ENCODE results near the gene CDADC1.

- TF ChIP-seq CTCF (IDR thresholded peaks at IDR 0.05; ENCODE audit: insufficient read depth, low read depth, low read length) = no peak
- no peak for TF ChIP-seq EZH2 (IDR thresholded peaks at IDR 0.05; ENCODE audit: insufficient read depth, low read length)
These were observed 24.6 kb downstream of the CDADC1 start for GRCh38 chr13:49272296-49272695.
